ENCODE data around the gene ZNF180.
"Not testable (repeated sequence)": the region's sequence is repeated elsewhere in the genome, so short reads cannot be mapped to it uniquely, and the experiment has no call there.

The ZNF180 gene

GRCh38 chr19:44499962-44500949, at the start of gene ZNF180:
Gene ZNF180, minus strand, starts transcription at chr19:44500522. Its CDS starts 3,188 bp downstream, at chr19:44497334.
- peak; percentile 93 for DNase-seq (ENCODE audit: low read depth in 2 of 2)

- no peak for DNase-seq (ENCODE audit: low read depth in 2 of 2)
These were observed 49.2 kb upstream of the ZNF180 start for GRCh38 chr19:44549507-44549906.

- no peak for DNase-seq (ENCODE audit: low read depth in 2 of 2)
These were observed 48.4 kb upstream of the ZNF180 start for GRCh38 chr19:44548736-44549135.

GRCh38 chr19:44544031-44544430, 43.7 kb upstream of the ZNF180 start:
- no peak for DNase-seq (ENCODE audit: low read depth in 2 of 2)

DNA sequence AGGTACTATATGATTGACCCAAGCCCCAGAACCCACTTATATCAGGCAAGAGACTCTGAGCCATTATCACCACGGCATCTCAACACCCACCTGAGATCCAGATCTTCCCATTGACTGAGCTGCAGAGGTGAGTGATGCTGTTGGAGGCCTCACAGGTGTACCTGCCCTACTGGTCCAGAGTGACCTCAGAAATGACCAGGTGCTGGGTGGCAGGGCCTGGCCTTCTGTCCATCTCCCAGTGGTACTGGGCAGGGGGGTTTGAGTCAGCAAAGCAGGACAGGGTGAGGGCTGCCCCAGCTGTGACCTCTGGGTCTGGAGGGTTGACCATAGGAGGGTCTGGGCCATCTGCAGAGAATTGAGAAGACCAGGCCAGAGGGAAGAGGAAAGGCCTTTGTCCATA, 42.3 kb upstream of the ZNF180 start:
- DNase-seq (ENCODE audit: low read depth in 2 of 2), result no peak

DNA sequence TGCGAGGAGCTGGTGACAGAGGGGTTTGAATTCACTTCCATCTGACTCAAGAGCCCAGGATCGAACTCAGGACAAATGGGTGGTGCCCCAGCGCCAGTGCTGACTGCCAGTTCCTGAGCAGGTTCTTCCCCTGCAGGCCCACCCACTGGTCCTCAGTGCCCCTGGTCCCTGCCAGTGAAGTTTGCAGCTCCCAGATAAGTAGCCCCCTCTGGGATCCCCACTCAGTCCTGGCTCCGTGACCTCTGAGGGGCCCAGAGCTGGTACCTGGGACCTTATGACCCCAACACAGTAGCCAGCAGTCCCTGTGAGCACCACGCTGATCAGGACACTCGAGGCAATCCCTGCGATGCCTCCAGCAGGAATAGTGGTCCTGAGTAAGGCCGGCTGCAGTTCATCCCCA, 40.4 kb upstream of the ZNF180 start:
- no peak for DNase-seq (ENCODE audit: low read depth in 2 of 2)

DNA sequence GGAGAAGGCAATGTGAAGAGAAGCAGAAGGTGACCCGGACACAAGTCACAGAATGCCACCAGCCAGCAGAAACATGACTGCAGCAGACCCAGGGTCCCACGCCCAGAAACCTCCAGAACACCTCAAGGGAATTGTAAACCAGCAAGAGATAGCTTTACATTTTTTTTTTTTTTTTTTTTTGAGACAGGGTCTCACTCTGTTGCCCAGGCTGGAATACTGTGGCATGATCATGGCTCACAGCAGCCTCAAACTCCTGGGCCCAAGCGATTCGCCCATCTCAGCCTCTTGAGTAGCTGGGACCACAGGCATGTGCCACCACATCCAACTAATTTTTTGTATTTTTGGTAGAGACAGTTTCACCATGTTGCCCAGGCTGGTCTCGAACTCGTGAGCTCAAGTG, 39.7 kb upstream of the ZNF180 start:
- DNase-seq (ENCODE audit: low read depth in 2 of 2), result no peak

DNA sequence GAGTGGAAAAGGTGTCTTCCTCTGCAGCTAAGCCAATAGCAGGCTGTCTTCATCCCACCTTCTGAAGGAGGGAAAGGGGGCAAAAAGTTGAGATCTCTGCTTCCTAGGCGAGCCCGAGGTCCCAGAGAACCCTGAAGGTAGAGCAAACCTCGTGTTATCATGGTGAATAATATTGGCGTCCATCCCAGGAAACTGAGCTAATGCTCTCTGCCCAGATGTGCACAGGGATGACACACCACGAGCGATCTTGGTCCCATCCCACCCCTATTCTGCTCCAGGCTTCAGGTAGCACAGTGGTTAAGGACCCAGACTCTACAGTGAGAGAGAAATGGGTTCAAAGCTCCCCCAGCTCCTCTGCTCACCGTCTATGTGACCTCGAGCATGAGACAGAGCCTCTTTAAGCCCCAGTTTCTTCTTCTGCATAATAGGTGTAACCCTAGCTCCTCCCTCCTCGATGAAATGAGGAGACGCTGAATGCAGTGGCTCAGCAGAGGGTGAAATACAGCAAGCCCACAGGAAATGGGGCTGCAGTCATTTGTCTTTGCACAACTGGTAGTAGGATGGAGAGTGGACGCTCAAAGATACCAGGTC, 39.0 kb upstream of the ZNF180 start:
- no peak for DNase-seq (ENCODE audit: low read depth in 2 of 2)

DNA sequence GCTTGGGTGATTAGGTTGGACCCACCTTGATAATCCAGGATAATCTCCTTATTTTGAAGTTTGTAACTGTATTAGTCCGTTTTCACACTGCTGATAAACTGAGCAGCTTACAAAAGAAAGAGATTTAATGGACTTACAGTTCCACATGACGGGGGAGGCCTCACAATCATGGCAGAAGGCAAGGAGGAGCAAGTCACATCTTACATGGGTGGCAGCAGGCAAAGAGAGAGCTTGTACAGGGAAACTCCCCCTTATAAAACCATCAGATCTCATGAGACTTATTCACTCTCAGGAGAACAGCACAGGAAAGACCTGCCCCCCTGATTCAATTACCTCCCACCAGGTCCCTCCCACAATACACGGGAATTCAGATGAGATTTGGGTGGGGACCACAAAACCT, 35.0 kb upstream of the ZNF180 start:
- DNase-seq (ENCODE audit: low read depth in 2 of 2), result not testable (repeated sequence)

- no peak for DNase-seq (ENCODE audit: low read depth in 2 of 2)
These were observed 32.5 kb upstream of the ZNF180 start for GRCh38 chr19:44532819-44533218.

DNA sequence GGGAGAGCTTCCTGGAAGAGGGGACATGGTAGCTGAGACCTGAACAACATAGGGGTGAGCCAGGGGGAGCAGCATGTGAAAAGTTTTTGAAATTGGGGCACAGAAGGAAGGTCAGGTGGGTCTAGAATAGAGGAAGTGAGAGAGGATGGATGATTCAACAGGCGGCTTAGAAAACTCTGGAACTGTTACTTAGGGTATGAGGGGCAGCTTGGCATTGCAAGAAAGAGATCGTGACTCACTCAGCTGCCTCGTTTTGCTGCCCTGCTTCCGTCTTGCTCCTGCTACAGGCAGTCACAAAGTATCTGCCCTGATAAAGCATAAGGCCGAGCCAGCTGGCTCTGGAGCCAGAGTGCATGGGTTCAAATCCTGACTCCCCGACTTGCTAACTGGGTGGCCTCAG, 30.5 kb upstream of the ZNF180 start:
- DNase-seq (ENCODE audit: low read depth in 2 of 2), result no peak

GRCh38 chr19:44529536-44529935, 29.2 kb upstream of the ZNF180 start, which contains the start of gene CEACAM20:
Gene CEACAM20, minus strand, starts transcription at chr19:44529675. Its CDS starts 166 bp downstream, at chr19:44529509.
- DNase-seq (ENCODE audit: low read depth in 2 of 2), result no peak

GRCh38 chr19:44527554-44527953, 27.2 kb upstream of the ZNF180 start:
- no peak for DNase-seq (ENCODE audit: low read depth in 2 of 2)

DNA sequence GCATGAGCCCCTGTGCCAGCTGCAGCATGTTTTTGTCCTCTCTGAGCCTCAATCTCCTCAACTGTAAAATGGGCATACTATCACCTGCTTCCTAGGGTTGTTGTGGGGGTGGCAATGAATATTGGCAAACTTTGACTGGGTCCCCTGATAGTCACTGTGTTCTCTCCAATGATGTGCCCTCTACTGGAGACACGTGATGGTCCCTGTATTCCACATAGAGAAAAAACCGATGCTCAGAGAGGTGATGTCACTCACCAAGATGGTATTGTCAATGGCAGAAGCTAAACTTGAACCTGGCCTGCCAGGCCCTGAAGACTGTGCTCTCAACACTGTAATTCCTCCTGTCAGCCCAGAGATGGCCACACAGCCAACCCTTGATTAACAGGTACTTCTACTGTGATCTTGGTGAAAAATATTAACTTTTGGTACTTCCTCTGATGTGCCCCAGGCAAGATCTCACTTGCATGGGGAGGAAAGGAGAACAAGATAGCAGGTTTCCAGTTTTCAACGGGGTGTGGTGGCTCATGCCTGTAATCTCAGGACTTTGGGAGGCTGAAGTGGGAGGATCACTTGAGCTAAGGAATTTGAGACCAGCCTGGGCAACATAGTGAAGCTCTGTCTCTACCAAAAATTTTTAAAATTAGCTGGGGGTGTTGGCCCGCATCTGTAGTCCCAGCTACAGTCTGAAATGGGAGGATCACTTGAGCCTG, 25.6 kb upstream of the ZNF180 start:
- DNase-seq (ENCODE audit: low read depth in 2 of 2), result no peak

- no peak for DNase-seq (ENCODE audit: low read depth in 2 of 2)
These were observed 21.0 kb upstream of the ZNF180 start for GRCh38 chr19:44521370-44521769.

- no peak for DNase-seq (ENCODE audit: low read depth in 2 of 2)
These were observed 16.8 kb upstream of the ZNF180 start for GRCh38 chr19:44517146-44517545.

- no peak for DNase-seq (ENCODE audit: low read depth in 2 of 2)
These were observed 15.6 kb upstream of the ZNF180 start for GRCh38 chr19:44515907-44516306.

DNA sequence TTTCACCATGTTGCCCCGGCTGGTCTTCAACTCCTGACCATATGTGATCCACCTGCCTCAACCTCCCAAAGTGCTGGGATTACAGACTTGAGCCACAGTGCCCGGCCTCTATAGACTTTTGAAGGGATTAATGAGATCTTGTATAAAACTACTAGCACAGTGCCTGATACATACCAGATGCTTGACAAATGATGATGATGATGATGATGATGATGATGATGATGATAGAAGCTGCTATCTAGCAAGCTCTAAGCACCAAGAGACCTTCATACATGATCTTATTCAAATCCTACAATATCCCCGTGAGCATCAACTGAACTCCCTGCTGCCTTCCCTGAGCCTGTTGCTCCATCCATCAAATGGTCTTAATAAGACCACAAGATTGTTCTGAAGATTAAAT, 14.7 kb upstream of the ZNF180 start:
- DNase-seq (ENCODE audit: low read depth in 2 of 2), result no peak

DNA sequence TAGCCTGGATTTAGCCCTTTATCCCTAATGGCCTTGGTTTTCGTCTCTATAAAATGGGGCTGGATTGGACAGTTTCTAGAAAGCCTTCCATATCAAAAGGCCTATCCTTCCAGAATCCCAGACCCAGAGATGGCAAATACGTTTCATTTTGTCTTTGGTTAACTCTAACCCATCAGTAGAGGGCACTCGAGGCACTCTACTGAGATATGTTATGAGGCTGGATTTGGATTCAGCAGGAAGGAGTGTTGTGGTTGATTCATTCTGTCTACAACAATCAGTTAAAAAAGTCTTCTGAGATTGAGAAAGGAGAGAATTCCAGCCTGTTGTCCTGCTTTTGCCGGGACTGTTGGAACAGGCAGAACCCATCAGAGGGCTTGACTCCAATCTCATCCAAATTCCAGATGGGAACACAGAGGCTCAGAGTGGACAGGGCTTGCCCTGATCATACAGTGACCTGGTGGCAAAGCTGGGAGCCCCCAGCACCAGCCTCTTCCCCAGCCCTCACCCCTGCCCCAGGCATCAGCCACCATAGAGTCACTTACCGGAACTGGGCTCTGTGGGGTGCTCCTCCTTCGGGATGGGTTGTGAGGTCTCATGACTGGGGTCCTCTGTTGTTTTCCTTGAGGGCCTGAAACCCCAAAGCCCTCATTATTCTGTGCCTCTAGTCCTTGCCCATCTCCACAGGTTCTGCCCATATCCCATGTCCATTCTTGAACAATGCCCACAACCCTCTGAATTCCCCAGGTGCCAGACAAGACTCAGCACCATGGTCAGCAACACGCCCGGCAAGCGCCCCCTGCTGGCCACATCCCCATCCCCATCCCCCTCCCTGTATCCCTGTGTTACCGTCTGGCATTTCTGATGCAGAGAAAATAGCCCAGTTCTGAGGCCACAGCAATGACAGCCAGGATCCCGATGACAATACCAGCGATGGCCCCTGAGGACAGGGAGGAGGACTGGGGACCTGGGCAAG, 12.3 kb upstream of the ZNF180 start:
- DNase-seq (ENCODE audit: low read depth in 2 of 2), result no peak

GRCh38 chr19:44509478-44509877, 9.2 kb upstream of the ZNF180 start:
- DNase-seq (ENCODE audit: low read depth in 2 of 2), result no peak

GRCh38 chr19:44499559-44499958, 763 bp downstream of the ZNF180 start:
- no peak for DNase-seq (ENCODE audit: low read depth in 2 of 2)

All from stimulated activated CD4-positive, alpha-beta T cell treated with anti-CD3 and anti-CD28 coated beads, Interleukin-1b, Interleukin-23, amount 100 ng/mL, for 4 hours (primary cell).